Measurements from ENCODE around the gene LIFR. TPM values are rescaled to one million over a fixed set of nuclear protein-coding genes. Genes with fewer than 3 reads are reported as not detected.

The LIFR gene
- total and polyA plus RNA-seq, 7 donors, result 10.1 to 74.5 (median 28.9) TPM

DNA sequence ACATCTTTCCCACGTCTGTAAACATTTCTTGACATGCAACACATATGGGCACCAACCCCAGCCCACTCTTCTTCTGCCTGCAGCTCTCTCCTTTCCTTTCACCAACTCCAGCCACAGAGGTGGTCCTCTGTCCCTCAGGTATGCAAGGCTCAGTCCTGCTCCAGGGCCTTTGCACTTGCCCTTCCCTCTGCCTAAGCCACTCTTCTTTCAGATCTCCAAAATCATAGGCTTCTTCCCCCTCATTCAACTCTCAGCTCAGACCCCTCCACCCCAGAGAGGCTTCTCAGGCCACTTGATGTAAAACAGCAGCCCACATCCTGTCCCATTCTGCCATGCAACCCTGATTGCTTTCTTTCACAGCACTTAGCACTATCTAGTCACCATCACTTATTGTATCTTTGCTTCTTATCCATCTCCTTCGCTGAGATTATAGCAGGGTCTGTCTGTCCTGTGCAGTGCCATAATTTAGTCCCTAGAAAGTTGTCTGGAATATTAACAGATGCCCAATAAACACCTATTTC lies 3.4 kb downstream of the LIFR start:
- Histone ChIP-seq H3K9me3 (no peaks in the 10 kb centered on the region), H3K4me1 (peaks cover 58% of the 10 kb centered on the region), H3K27ac (no peak overlapping the region), H3K27me3 (ENCODE audit: insufficient read depth in 3 of 3, low read length in 2 of 3) (no peaks in the 10 kb centered on the region), H3K36me3 (ENCODE audit: insufficient read depth in 1 of 2, low read depth in 1 of 2) (no peaks in the 10 kb centered on the region), H3K4me3 (peak overlapping the region; percentile 24)
- no peak for DNase-seq
- TF ChIP-seq, protein P1, sequence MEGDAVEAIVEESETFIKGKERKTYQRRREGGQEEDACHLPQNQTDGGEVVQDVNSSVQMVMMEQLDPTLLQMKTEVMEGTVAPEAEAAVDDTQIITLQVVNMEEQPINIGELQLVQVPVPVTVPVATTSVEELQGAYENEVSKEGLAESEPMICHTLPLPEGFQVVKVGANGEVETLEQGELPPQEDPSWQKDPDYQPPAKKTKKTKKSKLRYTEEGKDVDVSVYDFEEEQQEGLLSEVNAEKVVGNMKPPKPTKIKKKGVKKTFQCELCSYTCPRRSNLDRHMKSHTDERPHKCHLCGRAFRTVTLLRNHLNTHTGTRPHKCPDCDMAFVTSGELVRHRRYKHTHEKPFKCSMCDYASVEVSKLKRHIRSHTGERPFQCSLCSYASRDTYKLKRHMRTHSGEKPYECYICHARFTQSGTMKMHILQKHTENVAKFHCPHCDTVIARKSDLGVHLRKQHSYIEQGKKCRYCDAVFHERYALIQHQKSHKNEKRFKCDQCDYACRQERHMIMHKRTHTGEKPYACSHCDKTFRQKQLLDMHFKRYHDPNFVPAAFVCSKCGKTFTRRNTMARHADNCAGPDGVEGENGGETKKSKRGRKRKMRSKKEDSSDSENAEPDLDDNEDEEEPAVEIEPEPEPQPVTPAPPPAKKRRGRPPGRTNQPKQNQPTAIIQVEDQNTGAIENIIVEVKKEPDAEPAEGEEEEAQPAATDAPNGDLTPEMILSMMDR (IDR thresholded peaks at IDR 0.05), result no peak
- WGBS, 3 donors, result 62 to 76% (median 75%) methylated on average over 2 of the region's 2 CpGs
- intact Hi-C loops (cut with DNase I), result loop anchor here (5.0 to 10.0 kb wide), 2 partner anchors 86 to 252 kb away; no protein-coding TSS in a partner anchor
- no peak for ATAC-seq

DNA sequence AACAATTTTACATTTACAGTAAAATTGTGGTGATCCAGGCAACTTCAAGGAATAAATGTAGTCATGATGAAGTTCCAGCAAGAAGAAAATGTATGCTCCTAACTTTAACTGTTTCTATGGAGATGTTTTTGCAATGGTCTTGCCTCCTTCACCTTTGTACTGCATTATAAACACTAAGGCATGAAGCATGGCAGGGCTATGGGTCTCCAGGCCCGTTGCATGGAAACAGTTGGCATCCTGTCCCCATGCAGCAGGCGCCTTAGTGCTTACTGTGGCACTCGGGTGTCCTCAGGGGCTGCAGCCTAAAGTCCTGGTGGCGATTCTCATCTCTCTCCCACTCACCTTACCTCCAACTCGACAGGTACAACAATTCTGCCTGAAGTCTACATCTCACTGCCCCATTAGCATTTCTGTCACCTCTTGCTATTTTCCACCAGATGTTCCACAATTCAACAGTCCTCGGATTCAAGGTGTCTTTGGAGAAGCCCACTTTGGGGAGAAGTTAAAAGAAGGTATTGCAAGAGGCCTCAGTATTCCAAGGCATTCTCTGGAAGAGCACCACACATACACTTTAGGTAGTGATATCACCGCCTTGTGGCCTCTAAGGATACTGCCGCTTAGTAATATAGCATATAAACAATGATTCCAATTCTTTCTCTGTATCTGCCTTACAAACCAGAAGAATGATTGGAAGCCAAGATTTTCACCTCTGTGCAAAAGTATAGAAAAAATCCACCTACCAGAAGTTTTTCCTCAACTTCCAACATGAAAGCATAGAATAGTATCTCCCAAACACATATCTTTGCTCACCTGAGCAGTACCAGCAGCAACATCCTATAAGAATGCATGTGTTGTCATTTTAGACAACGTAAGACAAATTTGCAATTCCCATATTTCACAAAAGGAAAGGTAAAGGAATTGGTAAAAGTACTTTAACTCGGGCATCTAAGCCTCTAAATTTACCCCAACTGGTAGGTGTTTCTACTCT lies 5.1 kb downstream of the LIFR start:
- Histone ChIP-seq H3K4me3 (peak overlapping the region; percentile 0), H3K27ac (peak overlapping the region; percentile 47)
- WGBS, 3 donors, result 53 to 61% (median 55%) methylated on average over 10 of the region's 10 CpGs

DNA sequence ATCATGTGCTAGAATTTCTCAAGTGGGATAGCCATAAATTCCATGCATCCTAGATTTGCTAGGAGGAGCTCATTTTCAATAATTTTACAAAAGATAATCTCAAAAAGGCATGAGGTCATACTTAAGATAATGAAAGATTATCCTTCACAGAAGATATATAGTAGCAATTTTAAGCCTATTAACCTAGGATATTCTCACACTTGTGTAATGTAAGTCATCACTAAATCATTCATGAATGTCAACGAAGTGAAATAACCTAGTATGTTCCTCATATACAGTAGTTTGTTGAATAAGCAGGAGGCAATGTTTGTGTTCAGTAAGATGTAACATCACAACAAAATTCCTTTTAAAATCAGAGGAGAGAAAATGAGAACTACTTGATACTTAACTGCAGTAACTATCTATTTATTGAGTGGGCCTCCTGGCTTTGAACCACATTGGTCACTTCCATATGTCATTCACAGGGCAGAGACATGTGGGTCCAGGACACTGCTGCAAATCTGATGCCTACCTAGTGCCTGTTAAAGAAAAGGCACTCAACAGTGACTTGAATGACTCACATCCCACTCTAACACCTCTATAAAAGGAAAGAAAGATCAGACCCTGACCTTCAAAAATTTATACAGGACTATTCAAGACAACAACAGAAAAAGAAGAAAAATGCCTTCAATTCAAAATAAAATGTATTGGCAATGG lies 8.2 kb downstream of the LIFR start:
- Histone ChIP-seq H3K9me3 (no peaks in the 10 kb centered on the region), H3K36me3 (ENCODE audit: insufficient read depth in 1 of 2, low read depth in 1 of 2) (no peaks in the 10 kb centered on the region), H3K4me1 (peaks cover 65% of the 10 kb centered on the region), H3K27ac (peak overlapping the region; percentile 70), H3K27me3 (ENCODE audit: insufficient read depth in 3 of 3, low read length in 2 of 3) (no peaks in the 10 kb centered on the region), H3K4me3 (no peak overlapping the region)
- ATAC-seq, result peak; percentile 76 to 82 (median 80)
- intact Hi-C loops (cut with DNase I), result no loop called here
- no peak for DNase-seq
- 5 to 41% (median 22%) methylated on average over 1 of the region's 1 CpG for WGBS, 3 donors
- TF ChIP-seq, protein P1 (IDR thresholded peaks at IDR 0.05), result no peak

More for the DNA sequence above, 5.1 kb downstream of the LIFR start:
- ATAC-seq (peak; percentile 48 to 65 (median 64)), DNase-seq (no peak)
- intact Hi-C loops (cut with DNase I), result loop anchor here (5.0 to 10.0 kb wide), 2 partner anchors 84 to 253 kb away; no protein-coding TSS in a partner anchor
- Histone ChIP-seq H3K36me3 (ENCODE audit: insufficient read depth in 1 of 2, low read depth in 1 of 2) (no peaks in the 10 kb centered on the region), H3K9me3 (no peaks in the 10 kb centered on the region), H3K27me3 (ENCODE audit: insufficient read depth in 3 of 3, low read length in 2 of 3) (no peaks in the 10 kb centered on the region), H3K4me1 (peaks cover 68% of the 10 kb centered on the region)
- TF ChIP-seq, protein P1 (IDR thresholded peaks at IDR 0.05), result peak; percentile 64

DNA sequence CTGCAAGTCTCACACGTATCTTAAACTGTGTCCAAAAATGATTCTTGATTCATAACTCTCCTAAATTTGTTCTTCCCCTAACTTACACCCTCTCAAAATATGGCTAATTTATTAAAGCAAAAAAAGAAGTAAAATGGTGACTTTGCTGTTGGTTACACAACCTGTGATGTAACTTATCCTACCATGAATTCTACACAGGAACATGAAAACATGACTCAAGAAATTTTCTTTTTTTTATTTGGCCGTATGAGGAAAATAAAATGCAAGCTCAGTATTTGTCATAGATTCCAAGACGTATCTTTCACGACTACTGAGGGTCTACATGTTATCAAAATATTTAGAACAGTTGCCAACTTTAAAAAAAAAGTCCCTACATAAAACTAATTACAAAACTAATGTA lies 9.2 kb downstream of the LIFR start:
- no peak overlapping the region for H3K4me3 ChIP-seq
- no peak for ATAC-seq
- peaks cover 65% of the 10 kb centered on the region for H3K4me1 ChIP-seq
- no peaks in the 10 kb centered on the region for H3K27me3 ChIP-seq (ENCODE audit: insufficient read depth in 3 of 3, low read length in 2 of 3)
- no peaks in the 10 kb centered on the region for H3K9me3 ChIP-seq
- DNase-seq, result no peak
- intact Hi-C loops (cut with DNase I), result no loop called here
- no peaks in the 10 kb centered on the region for H3K36me3 ChIP-seq (ENCODE audit: insufficient read depth in 1 of 2, low read depth in 1 of 2)
- peak overlapping the region; percentile 70 for H3K27ac ChIP-seq
- WGBS, 3 donors, result 48 to 73% (median 49%) methylated on average over 4 of the region's 4 CpGs
- TF ChIP-seq, protein P1 (IDR thresholded peaks at IDR 0.05), result no peak

Measured in psoas muscle (tissue), 8 donors.